ENCODE measurements around the gene CDKL5. TPM values are rescaled to one million over a fixed set of nuclear protein-coding genes. Genes with fewer than 3 reads are reported as not detected.

CDKL5 gene
- total RNA-seq, 2 experiments from 2014 or later: 0.91 to 1.4 TPM

- no peaks in the 10 kb centered on the region for H3K36me3 Mint-ChIP-seq (ENCODE audit: low read depth)
- no peaks in the 10 kb centered on the region for H3K9me3 Mint-ChIP-seq
- no peaks in the 10 kb centered on the region for H3K27me3 Mint-ChIP-seq (ENCODE audit: low read depth)
- H3K4me3 Mint-ChIP-seq: no peak overlapping the region
- peaks cover 5% of the 10 kb centered on the region for H3K4me1 Mint-ChIP-seq (ENCODE audit: low read depth)
- H3K27ac Mint-ChIP-seq: no peak overlapping the region
- intact Hi-C loops (cut with micrococcal nuclease): no loop called here
- no peak for DNase-seq
- CTCF ChIA-PET: no interaction called here
Observed at GRCh38 chrX:18464499-18464898, 39.1 kb downstream of the CDKL5 start.

DNA sequence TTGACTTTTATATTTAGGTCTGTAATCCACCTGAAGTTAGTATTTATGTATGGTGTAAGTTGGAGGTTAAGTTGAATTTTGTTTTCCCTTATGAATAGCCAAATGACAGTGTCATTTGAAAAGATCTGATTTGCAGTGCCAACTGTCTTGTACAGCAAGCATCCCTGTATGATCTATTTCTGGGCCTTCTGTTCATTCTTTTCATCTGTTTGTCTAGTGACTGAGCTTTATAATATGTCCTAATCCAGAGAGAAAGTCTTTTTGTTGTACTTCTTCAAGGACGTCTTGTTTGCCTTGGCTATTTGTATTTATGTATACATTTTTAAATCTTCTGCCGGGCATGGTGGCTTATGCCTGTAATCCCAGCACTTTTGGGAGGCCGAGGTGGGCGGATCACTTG, 39.6 kb downstream of the CDKL5 start:
- intact Hi-C loops (cut with micrococcal nuclease): no loop called here
- Mint-ChIP-seq H3K27me3 (ENCODE audit: low read depth) (no peaks in the 10 kb centered on the region), H3K4me1 (ENCODE audit: low read depth) (peaks cover 5% of the 10 kb centered on the region), H3K9me3 (no peaks in the 10 kb centered on the region), H3K4me3 (no peak overlapping the region), H3K27ac (no peak overlapping the region), H3K36me3 (ENCODE audit: low read depth) (no peaks in the 10 kb centered on the region)
- DNase-seq: no peak
- CTCF ChIA-PET: no interaction called here

DNA sequence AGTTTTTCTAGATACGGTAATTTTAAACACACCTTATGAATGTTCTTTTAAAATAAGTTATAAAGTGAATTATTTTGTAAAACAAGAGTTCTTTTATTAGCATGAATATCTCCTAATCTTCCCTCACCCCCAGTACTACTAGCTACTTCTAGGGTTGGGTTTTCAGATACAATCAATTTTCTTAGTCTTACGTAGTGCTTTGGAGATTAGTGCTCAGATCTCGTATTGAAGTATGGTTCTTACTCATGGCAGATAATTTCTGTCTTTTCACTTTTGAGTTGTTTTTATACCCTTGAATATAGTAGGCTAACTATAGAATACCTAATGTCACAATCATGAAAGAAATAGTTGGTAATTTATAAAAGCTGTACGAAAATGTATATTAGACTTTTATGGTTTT, 43.2 kb downstream of the CDKL5 start:
- intact Hi-C loops (cut with micrococcal nuclease): no loop called here
- CTCF ChIA-PET: no interaction called here
- H3K4me3 Mint-ChIP-seq: no peak overlapping the region
- no peak for DNase-seq
- no peaks in the 10 kb centered on the region for H3K27me3 Mint-ChIP-seq (ENCODE audit: low read depth)
- no peak overlapping the region for H3K27ac Mint-ChIP-seq
- H3K9me3 Mint-ChIP-seq: no peaks in the 10 kb centered on the region
- no peaks in the 10 kb centered on the region for H3K4me1 Mint-ChIP-seq (ENCODE audit: low read depth)
- H3K36me3 Mint-ChIP-seq (ENCODE audit: low read depth): no peaks in the 10 kb centered on the region

GRCh38 chrX:18471296-18471695, 45.9 kb downstream of the CDKL5 start:
- Mint-ChIP-seq H3K27ac (no peak overlapping the region), H3K27me3 (ENCODE audit: low read depth) (no peaks in the 10 kb centered on the region), H3K9me3 (no peaks in the 10 kb centered on the region), H3K4me3 (no peak overlapping the region), H3K4me1 (ENCODE audit: low read depth) (no peaks in the 10 kb centered on the region), H3K36me3 (ENCODE audit: low read depth) (no peaks in the 10 kb centered on the region)
- intact Hi-C loops (cut with micrococcal nuclease): no loop called here
- CTCF ChIA-PET: no interaction called here
- no peak for DNase-seq

GRCh38 chrX:18490806-18491555, 65.6 kb downstream of the CDKL5 start:
- intact Hi-C loops (cut with micrococcal nuclease): no loop called here
- CTCF ChIA-PET: interaction anchor here (0.6 to 0.7 kb wide), 2 partner anchors 282 to 610 kb away, joined by 3 to 5 read pairs; no protein-coding TSS in a partner anchor
- no peaks in the 10 kb centered on the region for H3K4me1 Mint-ChIP-seq (ENCODE audit: low read depth)
- no peaks in the 10 kb centered on the region for H3K9me3 Mint-ChIP-seq
- no peak for DNase-seq
- no peak overlapping the region for H3K27ac Mint-ChIP-seq
- H3K27me3 Mint-ChIP-seq (ENCODE audit: low read depth): no peaks in the 10 kb centered on the region
- no peaks in the 10 kb centered on the region for H3K36me3 Mint-ChIP-seq (ENCODE audit: low read depth)
- no peak overlapping the region for H3K4me3 Mint-ChIP-seq

GRCh38 chrX:18491587-18492340, 66.4 kb downstream of the CDKL5 start:
- no peaks in the 10 kb centered on the region for H3K36me3 Mint-ChIP-seq (ENCODE audit: low read depth)
- CTCF ChIA-PET: interaction anchor here (0.7 kb wide), 1 partner anchor 281 kb away, joined by 3 read pairs; no protein-coding TSS in a partner anchor
- intact Hi-C loops (cut with micrococcal nuclease): no loop called here
- H3K27me3 Mint-ChIP-seq (ENCODE audit: low read depth): no peaks in the 10 kb centered on the region
- H3K4me1 Mint-ChIP-seq (ENCODE audit: low read depth): no peaks in the 10 kb centered on the region
- no peak overlapping the region for H3K27ac Mint-ChIP-seq
- H3K9me3 Mint-ChIP-seq: no peaks in the 10 kb centered on the region
- no peak overlapping the region for H3K4me3 Mint-ChIP-seq
- DNase-seq: no peak

DNA sequence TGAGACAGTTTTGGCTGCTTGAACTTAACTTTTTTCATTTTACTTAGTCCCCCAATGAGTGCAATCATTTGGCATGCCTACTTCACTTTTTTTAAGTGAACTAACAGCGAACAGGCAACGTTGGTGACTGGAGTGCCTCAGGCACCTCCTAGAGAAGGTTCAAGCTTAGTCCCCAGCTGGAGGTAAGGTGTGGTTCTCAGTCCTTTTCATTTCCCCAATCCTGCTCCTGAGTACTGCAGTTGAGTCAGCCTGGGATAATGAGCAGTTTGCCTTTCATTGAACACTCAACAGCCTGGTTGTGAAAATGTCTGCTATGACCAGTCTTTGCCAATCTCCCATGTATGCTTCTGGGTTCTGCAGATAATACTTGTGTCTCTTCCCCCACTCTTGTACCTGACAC, 109.5 kb downstream of the CDKL5 start:
- Mint-ChIP-seq H3K9me3 (no peaks in the 10 kb centered on the region), H3K4me1 (ENCODE audit: low read depth) (peaks cover 17% of the 10 kb centered on the region), H3K4me3 (no peak overlapping the region), H3K27ac (no peak overlapping the region), H3K36me3 (ENCODE audit: low read depth) (no peaks in the 10 kb centered on the region), H3K27me3 (ENCODE audit: low read depth) (no peaks in the 10 kb centered on the region)
- DNase-seq: no peak
- CTCF ChIA-PET: no interaction called here
- intact Hi-C loops (cut with micrococcal nuclease): no loop called here

- CTCF ChIA-PET: no interaction called here
Observed at GRCh38 chrX:18537068-18537467, 111.7 kb downstream of the CDKL5 start.

DNA sequence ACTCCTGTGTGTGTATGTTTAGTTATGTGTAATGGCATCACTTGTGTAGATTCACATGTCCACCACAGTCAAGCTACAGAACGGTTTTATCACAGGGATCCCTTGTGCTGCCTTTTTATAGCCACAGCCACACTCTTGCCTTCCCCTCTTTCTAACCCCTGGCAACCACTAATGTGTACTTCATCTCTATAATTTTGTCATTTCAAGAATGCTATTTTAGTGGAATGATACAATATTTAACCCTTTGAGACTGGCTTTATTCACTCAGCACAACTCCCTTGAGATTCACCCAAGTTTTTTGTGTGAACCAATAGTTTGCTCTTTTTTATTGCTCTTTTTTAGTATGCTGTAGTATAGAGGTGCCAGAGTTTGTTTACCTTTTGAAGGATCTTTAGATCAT, 112.1 kb downstream of the CDKL5 start:
- DNase-seq: no peak
- Mint-ChIP-seq H3K9me3 (peaks cover 1% of the 10 kb centered on the region), H3K36me3 (ENCODE audit: low read depth) (peaks cover 3% of the 10 kb centered on the region), H3K27ac (no peak overlapping the region), H3K27me3 (ENCODE audit: low read depth) (no peaks in the 10 kb centered on the region), H3K4me3 (no peak overlapping the region), H3K4me1 (ENCODE audit: low read depth) (peaks cover 19% of the 10 kb centered on the region)
- CTCF ChIA-PET: no interaction called here
- intact Hi-C loops (cut with micrococcal nuclease): no loop called here

More at GRCh38 chrX:18537068-18537467, 111.7 kb downstream of the CDKL5 start:
- Mint-ChIP-seq H3K4me3 (no peak overlapping the region), H3K27ac (no peak overlapping the region), H3K4me1 (ENCODE audit: low read depth) (peaks cover 19% of the 10 kb centered on the region), H3K9me3 (peaks cover 1% of the 10 kb centered on the region), H3K27me3 (ENCODE audit: low read depth) (no peaks in the 10 kb centered on the region), H3K36me3 (ENCODE audit: low read depth) (peaks cover 3% of the 10 kb centered on the region)
- DNase-seq: no peak
- intact Hi-C loops (cut with micrococcal nuclease): no loop called here

GRCh38 chrX:18542131-18542530, 116.7 kb downstream of the CDKL5 start:
- peaks cover 3% of the 10 kb centered on the region for H3K36me3 Mint-ChIP-seq (ENCODE audit: low read depth)
- peaks cover 1% of the 10 kb centered on the region for H3K9me3 Mint-ChIP-seq
- peaks cover 9% of the 10 kb centered on the region for H3K4me1 Mint-ChIP-seq (ENCODE audit: low read depth)
- CTCF ChIA-PET: no interaction called here
- no peak for DNase-seq
- no peak overlapping the region for H3K27ac Mint-ChIP-seq
- no peaks in the 10 kb centered on the region for H3K27me3 Mint-ChIP-seq (ENCODE audit: low read depth)
- no peak overlapping the region for H3K4me3 Mint-ChIP-seq
- intact Hi-C loops (cut with micrococcal nuclease): no loop called here

GRCh38 chrX:18542905-18543304, 117.5 kb downstream of the CDKL5 start:
- H3K27ac Mint-ChIP-seq: no peak overlapping the region
- H3K4me3 Mint-ChIP-seq: no peak overlapping the region
- no peaks in the 10 kb centered on the region for H3K27me3 Mint-ChIP-seq (ENCODE audit: low read depth)
- H3K4me1 Mint-ChIP-seq (ENCODE audit: low read depth): peaks cover 2% of the 10 kb centered on the region
- intact Hi-C loops (cut with micrococcal nuclease): no loop called here
- CTCF ChIA-PET: no interaction called here
- peaks cover 1% of the 10 kb centered on the region for H3K9me3 Mint-ChIP-seq
- no peak for DNase-seq
- H3K36me3 Mint-ChIP-seq (ENCODE audit: low read depth): peaks cover 3% of the 10 kb centered on the region

DNA sequence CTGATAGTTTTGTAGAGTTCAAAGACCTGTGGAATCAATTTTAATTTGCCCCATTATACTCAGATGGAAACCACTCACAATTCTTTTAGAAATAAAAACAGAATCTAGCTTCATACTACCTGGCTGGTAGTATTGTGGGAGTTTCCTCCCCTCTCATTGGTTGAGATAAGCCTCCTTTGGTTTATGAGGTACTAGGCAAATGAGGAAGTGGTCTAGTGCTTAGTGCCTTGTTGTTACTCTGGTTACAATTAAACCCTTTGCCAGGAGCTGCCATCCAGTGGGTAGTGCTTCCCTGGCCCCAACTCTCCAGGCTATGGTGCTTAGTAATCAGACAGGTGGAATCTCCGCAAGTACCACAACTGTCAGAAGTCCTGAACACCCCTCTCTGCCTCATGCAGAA, 118.3 kb downstream of the CDKL5 start:
- intact Hi-C loops (cut with micrococcal nuclease): no loop called here
- Mint-ChIP-seq H3K4me1 (ENCODE audit: low read depth) (peaks cover 2% of the 10 kb centered on the region), H3K36me3 (ENCODE audit: low read depth) (peaks cover 3% of the 10 kb centered on the region), H3K27ac (no peak overlapping the region), H3K27me3 (ENCODE audit: low read depth) (no peaks in the 10 kb centered on the region), H3K9me3 (peaks cover 1% of the 10 kb centered on the region), H3K4me3 (no peak overlapping the region)
- DNase-seq: no peak
- CTCF ChIA-PET: no interaction called here

- Mint-ChIP-seq H3K27me3 (ENCODE audit: low read depth) (no peaks in the 10 kb centered on the region), H3K36me3 (ENCODE audit: low read depth) (peaks cover 3% of the 10 kb centered on the region), H3K27ac (no peak overlapping the region), H3K9me3 (no peaks in the 10 kb centered on the region), H3K4me3 (no peak overlapping the region), H3K4me1 (ENCODE audit: low read depth) (peaks cover 2% of the 10 kb centered on the region)
- DNase-seq: no peak
- CTCF ChIA-PET: no interaction called here
- intact Hi-C loops (cut with micrococcal nuclease): no loop called here
Observed at GRCh38 chrX:18545771-18546170, 120.4 kb downstream of the CDKL5 start.

All from activated naive CD4-positive, alpha-beta T cell treated with anti-CD3 and anti-CD28 coated beads for 36 hours (primary cell).